Peyer's patch (tissue), 4 donors: ENCODE results near the gene NME7. TPM values are rescaled to one million over a fixed set of nuclear protein-coding genes. Genes with fewer than 3 reads are reported as not detected.

Source experiments
- DNase-seq, 3 donors: peaks; one replicate each; pipeline ENCODE4 v3.0.0-alpha.2; 2017 to 2019
- H3K27ac ChIP-seq, 4 donors: fragments of 200-600 bp; sonication (generic); one replicate each; pipeline ENCODE4 v1.5.1; 2016 to 2019
- H3K27me3 ChIP-seq, 2 donors: fragments of 200-600 bp; sonication (generic); one replicate each; pipeline ENCODE4 v1.5.1; 2019
- H3K36me3 ChIP-seq, 3 donors: fragments of 200-600 bp; sonication (generic); one replicate each; pipeline ENCODE4 v1.5.1; 2016 to 2019
- H3K4me1 ChIP-seq, 4 donors: fragments of 200-600 bp; sonication (generic); one replicate each; pipeline ENCODE4 v1.5.1; 2016 to 2019
- H3K4me3 ChIP-seq, 4 donors: fragments of 200-600 bp; sonication (generic); 1 replicate in 3 of 4; 2 replicates in 1 of 4; pipeline ENCODE4 v1.5.1; 2016 to 2019; ENCODE audit warnings: mild to moderate bottlenecking in 1 of 4
- H3K9me3 ChIP-seq, 4 donors: fragments of 200-600 bp; sonication (generic); one replicate each; pipeline ENCODE4 v1.5.1; 2016 to 2019; ENCODE audit warnings: mild to moderate bottlenecking in 1 of 4
- POLR2A ChIP-seq, 2 donors: fragments of 450-650 bp; IDR thresholded peaks; one replicate each; pipeline ENCODE4 v1.5.1; 2017; ENCODE audit warnings: antibody characterized with exemption in 2 of 2, mild to moderate bottlenecking in 2 of 2, moderate library complexity in 2 of 2
- total RNA-seq, 4 donors: library from RNA; depleted of rRNA; stranded (reverse); fragments of >200 nt; gene quantifications; one replicate each; pipeline ENCODE4 v1.1.0, GENCODE V29; 2016
- TF ChIP-seq, protein P1 (sequence below), 6 experiments: fragments of 450-650 bp in 4 of 6; fragments of 200-600 bp in 2 of 6; sonication (generic) in 1 of 6; IDR thresholded peaks; one replicate each; pipeline ENCODE4 v1.5.1; 2017 to 2019; ENCODE audit warnings: antibody characterized with exemption in 6 of 6, mild to moderate bottlenecking in 3 of 6, moderate library complexity in 1 of 6

The NME7 gene
- total RNA-seq, 4 donors from 2014 or later, result 3.3 to 12.7 (median 4.6) TPM

DNA sequence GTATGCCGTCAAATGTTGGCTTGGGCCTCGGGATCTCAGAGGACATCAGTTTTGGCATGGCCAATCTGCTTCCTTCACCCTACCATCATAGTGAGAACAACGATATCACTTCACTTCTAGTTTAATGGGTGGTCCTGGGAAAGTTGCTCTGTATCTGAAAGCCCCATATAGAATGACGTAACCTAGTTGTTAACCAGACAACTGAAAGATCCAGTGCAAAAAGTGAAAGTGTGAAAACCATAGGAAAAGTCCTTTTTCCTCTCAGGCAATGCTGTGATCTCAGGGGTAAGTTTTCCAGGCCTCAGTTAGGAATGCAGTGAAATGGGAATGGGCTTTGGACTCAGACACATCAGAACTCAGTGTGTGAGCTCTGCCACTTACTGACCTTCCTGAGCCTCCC, 279.7 kb downstream of the NME7 start:
- Histone ChIP-seq H3K4me3 (no peak overlapping the region), H3K4me1 (peaks cover 0 to 23% (median 0%) of the 10 kb centered on the region in 4 donors), H3K36me3 (no peaks in the 10 kb centered on the region), H3K9me3 (no peaks in the 10 kb centered on the region), H3K27ac (no peak overlapping the region), H3K27me3 (no peaks in the 10 kb centered on the region)
- no peak for TF ChIP-seq POLR2A (IDR thresholded peaks at IDR 0.05)
- TF ChIP-seq, protein P1, sequence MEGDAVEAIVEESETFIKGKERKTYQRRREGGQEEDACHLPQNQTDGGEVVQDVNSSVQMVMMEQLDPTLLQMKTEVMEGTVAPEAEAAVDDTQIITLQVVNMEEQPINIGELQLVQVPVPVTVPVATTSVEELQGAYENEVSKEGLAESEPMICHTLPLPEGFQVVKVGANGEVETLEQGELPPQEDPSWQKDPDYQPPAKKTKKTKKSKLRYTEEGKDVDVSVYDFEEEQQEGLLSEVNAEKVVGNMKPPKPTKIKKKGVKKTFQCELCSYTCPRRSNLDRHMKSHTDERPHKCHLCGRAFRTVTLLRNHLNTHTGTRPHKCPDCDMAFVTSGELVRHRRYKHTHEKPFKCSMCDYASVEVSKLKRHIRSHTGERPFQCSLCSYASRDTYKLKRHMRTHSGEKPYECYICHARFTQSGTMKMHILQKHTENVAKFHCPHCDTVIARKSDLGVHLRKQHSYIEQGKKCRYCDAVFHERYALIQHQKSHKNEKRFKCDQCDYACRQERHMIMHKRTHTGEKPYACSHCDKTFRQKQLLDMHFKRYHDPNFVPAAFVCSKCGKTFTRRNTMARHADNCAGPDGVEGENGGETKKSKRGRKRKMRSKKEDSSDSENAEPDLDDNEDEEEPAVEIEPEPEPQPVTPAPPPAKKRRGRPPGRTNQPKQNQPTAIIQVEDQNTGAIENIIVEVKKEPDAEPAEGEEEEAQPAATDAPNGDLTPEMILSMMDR (IDR thresholded peaks at IDR 0.05), result no peak
- no peak for DNase-seq

DNA sequence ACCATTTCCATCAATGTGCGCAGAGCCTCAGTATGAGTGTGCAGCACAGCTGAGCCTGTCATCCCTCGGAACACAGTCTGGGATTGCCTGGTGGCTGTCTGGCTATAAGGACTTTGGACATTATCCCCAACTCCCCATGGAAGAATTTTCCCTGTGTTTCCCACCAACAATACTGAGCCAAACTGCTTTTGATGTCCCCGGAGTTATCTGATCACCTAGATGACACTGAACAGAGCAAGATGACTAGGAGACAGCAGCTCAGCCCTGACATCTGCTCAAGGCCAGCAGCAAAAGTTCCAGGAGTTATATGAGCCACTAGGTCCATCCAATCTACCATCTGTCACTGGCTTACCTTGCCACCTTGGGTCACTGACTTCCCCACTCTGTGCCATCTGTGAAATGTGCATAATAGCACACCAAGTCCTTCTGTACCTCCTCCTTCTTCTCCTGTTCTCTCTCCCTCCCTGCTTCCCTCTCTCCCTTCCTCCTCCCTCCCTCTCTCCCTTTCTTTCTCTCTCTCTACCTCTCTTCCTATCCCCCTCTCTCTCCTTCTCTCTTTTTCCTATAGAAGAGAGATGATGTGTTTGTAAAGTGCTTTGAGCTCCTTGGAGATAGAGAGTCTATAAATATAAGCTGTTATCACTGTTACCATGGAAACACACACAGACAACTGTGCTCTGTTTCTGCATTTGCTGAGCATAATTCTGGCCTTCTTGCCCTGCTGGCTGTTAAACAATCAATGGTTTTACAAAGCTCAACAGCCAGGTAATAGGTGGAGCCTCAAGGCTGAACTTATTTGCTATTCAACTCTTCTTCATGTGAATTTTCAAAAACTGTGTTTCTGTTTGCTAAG, 280.8 kb downstream of the NME7 start:
- peaks cover 0 to 23% (median 0%) of the 10 kb centered on the region in 4 donors for H3K4me1 ChIP-seq
- H3K27ac ChIP-seq, result peak overlapping the region in 2 of 4 donors; percentile 37 to 39
- no peak overlapping the region for H3K4me3 ChIP-seq
- no peaks in the 10 kb centered on the region for H3K27me3 ChIP-seq
- no peak for DNase-seq
- H3K36me3 ChIP-seq, result no peaks in the 10 kb centered on the region
- TF ChIP-seq, protein P1 (IDR thresholded peaks at IDR 0.05), result no peak
- TF ChIP-seq POLR2A (IDR thresholded peaks at IDR 0.05), result no peak
- no peaks in the 10 kb centered on the region for H3K9me3 ChIP-seq

DNA sequence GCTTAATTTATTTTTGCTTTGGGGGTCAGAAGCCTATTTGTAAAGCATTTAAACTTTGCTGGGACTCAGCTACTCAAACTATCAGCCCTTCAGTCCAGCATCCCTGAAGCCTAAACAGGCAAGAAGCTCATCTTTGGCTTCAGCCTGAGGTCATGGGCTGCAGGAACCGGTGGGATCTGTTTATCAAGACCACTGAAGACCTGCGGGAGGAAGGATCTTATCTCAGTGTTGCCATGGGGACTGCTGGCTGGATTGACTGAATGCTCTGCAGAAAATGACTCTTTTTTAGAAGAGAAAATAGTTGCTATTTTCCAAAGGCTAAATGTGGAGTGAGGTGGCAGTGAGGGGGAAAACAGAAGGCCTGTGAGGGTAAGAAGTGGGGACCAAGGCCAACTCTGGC, 281.7 kb downstream of the NME7 start:
- TF ChIP-seq, protein P1 (IDR thresholded peaks at IDR 0.05), result no peak
- TF ChIP-seq POLR2A (IDR thresholded peaks at IDR 0.05), result no peak
- Histone ChIP-seq H3K27me3 (no peaks in the 10 kb centered on the region), H3K4me1 (peaks cover 0 to 23% (median 0%) of the 10 kb centered on the region in 4 donors), H3K27ac (no peak overlapping the region), H3K9me3 (no peaks in the 10 kb centered on the region), H3K36me3 (no peaks in the 10 kb centered on the region), H3K4me3 (no peak overlapping the region)
- DNase-seq, result no peak

Other genes with a start within 250 kb of the NME7 start
- gene BLZF1, start 398 bp upstream of the NME7 start, total RNA-seq, result 10 to 100 TPM; 14.7 to 28.9 (median 20.3) TPM
- 1 to 10 TPM in 1 of 4 donors, not detected in 3; 2.5 TPM for gene CCDC181, start 59.7 kb upstream of the NME7 start, total RNA-seq
- 10 to 100 TPM in 2 of 4 donors, 1 to 10 TPM in 2; 7.2 to 14.9 (median 10.9) TPM for gene SLC19A2, start 118.1 kb upstream of the NME7 start, total RNA-seq
- gene F5, start 218.7 kb upstream of the NME7 start, total RNA-seq, result under 1 TPM in 3 of 4 donors, not detected in 1; 0.18 to 0.80 (median 0.28) TPM